Medulla oblongata (tissue), 1 donor: ENCODE results near the gene MGAT5B.

Experiments used
- DNase-seq: peaks from one replicate; pipeline ENCODE4 v3.0.0-alpha.2; 2015; ENCODE audit errors: extremely low spot score

MGAT5B gene

DNA sequence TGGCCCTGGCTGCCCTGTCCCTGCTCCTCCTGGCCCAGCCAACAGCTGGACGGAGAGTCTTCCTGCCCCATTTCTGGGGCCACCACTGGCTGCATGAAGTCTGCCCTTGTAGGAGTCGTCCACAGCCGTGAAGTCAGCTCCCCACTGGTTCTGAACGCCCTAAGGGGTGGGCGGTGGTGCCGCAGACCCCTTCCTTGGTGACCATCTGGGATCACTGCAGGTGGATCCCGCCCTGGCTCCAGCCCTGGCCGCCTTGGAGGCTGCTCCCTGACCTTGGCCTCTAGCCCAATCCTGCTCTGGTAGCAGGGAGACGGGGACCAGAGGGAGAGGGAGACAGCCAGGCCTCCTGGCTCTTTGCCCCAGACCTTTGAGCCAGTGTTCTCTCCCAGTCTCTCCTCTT is 35.4 kb downstream of the MGAT5B start:
- DNase-seq: no peak

DNA sequence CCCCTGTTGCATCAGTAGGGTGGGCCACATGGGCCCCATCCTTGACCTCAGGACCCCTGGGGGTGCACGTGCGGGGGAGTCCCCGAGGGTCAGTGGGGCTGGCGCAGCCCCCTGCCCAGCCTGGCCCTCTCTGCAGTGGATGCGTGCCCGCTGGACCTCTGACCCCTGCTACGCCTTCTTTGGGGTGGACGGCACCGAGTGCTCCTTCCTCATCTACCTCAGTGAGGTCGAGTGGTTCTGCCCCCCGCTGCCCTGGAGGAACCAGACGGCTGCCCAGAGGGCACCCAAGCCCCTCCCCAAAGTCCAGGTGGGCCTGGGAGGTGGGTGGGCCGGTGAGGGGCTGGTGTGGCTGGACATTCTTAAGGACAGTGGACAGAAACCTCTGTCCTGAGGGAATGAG is 35.9 kb downstream of the MGAT5B start:
- no peak for DNase-seq

DNA sequence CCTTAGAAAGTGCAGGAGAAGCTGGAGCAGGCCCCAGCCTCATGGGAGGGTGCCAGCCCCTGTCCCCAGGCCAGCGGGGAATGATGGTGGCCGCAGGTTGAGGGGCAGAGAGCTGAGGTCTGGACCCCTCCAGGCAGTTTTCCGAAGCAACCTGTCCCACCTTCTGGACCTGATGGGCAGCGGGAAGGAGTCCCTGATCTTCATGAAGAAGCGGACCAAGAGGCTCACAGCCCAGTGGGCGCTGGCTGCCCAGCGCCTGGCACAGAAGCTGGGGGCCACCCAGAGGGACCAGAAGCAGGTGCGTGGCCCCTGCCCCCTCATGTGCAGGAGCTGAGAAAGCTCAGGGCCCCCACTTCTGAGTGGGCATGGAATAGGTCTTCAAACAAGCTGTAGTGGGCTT is 36.8 kb downstream of the MGAT5B start:
- DNase-seq: no peak

DNA sequence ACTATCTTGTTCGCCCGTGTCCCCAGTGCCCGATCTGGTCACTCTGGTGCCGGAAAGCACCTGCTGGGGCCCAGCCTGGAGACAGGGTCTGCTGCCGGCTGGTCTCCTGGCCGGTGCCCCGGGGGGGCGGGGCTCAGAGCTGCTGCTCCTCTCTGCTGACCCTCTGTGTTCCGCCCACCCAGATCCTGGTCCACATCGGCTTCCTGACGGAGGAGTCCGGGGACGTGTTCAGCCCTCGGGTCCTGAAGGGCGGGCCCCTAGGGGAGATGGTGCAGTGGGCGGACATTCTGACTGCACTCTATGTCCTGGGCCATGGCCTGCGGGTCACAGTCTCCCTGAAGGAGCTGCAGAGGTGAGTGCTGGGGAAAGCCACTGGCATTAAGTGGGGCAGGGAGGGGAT is 37.6 kb downstream of the MGAT5B start:
- DNase-seq: no peak

DNA sequence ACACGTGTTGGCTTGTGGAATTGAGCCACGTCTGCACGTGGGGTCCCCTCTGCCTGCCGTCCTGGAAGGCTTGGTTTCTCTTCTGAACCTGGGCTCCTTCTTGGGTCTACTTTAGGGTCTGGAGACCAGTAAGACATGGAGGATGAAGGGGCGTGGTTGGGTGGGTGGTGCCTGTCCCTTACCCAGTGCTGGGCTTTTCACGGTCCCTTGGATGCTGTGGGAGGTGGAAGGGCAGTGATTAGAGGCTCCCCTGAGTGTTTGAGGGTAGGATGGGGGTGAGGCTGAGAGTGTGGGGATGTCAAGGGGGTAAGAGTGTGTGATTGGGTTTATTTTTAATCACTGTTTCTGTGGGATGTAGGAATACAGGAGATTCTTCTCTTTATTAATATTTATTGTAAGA is 38.3 kb downstream of the MGAT5B start:
- DNase-seq: no peak

GRCh38 chr17:76907352-76907751 is 39.1 kb downstream of the MGAT5B start:
- DNase-seq: no peak

DNA sequence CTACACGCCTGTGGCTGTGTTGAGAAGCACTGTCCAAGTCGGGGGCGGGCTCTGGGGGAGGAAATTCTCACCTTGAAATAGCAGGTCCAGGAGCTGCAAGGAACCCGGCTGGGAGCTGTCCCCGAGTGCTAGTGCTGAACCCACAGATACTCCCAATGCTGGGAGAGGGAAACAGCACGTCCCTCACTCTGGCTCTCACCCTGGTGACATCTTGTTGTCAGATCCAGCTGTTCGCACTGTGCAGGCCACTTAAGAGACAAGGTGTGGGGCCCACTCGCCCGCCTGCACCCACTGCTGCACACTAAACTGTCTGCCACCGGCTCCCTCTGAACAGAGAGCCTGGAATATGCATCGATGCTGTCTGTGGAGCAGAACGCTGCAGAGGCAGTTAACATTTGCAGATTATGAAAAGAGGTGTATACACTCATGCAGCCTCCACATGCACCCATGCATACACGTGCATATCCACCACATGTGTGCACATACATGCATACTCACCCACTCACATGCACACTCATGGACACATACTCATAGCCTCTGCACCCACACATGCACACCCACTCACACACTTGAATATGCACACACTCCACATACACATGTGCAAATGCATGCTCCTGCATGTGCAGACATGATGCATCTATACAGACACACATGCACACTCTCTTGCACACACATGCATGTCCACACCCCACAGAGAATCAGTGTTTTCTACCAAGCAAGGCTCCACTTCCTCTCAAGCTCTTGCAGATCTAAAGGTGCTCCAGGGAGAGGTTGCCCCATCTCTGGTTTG is 42.0 kb downstream of the MGAT5B start:
- DNase-seq: no peak

DNA sequence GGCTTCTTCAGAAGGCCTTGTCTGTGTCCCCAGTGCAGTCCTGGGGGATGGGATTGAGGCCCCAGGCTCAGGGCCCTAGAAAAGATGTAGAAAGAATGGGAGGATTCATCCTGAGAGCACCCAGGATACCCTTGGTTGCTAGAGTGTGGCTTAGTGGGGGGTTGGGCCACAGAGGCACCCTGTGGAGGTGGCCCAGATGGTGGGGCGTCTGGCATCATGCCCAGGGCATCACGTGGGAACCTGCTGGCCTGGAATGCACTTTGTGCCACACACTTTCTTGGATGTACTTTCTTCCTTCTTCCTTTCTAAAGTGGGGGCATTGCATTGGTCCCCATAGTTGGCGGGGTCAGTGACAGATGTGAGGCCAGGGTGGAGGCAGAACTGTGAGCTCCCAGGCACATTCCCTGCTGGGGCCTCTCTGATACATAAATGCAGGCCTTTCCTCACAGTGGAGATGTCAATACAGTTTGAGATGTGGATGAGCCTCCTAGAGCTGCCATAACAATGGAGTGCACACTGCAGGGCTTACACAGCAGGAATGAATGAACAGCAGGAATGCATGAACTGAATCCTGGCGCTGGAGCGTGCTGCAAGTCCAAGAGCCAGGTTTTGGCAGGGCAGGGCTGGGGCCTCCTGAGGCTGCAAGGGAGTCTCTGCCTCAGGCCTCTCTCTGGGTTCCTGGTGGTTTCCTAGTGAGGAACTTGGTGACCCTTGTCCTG is 43.3 kb downstream of the MGAT5B start:
- DNase-seq: no peak

DNA sequence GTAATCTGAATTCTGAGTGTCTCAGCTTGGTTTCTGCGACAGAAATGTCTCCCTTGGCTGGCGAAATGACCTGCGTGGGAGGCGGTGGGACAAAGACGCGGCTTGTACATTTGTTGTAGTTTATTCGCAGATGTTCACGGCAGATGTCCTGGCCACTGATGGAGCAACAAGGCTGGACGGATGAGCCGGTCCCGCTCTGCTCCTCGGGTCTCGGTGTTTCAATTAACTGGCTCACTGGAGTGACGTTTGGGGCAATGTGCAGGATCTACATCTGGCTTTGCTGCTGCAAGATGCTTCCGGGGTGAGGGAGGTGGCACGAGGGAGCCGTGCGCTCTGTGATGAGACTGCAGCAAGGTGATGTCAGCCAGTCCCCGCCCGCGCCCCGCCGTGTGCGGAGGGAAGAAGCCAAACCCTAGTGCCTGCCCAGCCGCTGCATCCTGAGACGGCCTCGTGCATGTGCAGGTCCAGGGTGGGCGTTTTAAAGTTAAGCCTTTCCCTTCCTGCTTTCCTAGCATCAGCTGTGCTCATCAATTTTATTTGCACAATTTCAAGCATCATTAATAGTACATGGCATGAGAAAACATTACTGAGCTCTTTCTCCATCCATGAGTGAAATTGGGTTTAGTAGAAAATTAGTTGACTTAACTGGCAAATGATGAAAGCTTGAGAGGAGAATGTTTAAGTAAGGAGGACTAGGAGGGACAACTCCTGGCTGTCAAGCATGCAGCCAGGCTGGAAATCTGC is 44.4 kb downstream of the MGAT5B start:
- DNase-seq: no peak

- no peak for DNase-seq
Measured at GRCh38 chr17:76914937-76915336, 46.7 kb downstream of the MGAT5B start.

DNA sequence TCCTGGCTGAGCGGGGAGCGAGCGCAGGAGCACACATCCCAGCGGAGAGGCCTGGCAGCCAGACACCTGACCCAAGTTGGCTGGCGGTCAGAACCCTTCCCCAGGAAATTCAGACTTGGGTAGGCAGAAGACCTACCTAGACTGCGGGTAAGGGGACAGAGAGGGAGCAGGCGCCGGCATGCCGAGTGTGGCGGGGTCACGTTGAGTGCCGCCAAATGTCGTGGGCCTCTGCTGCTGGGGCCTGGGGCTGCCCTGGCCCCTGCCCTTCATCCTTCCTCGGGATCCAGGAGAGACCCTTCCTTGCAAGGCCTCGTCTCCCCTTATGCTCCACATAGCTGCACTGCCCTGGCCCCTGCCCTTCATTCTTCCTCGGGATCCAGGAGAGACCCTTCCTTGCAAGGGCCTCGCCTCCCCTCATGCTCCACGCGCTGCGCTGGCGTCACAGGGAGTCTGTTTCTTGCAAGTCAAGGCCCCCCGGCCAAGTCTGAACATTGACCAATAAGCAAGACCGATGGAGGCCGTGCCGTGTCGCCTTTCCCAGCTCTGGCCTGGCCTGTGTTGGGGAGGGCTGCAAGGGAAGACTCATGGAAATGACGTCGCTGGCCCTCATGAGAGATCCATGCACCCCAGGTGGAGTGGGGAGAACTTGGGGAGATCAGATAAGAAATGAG is 47.8 kb downstream of the MGAT5B start:
- no peak for DNase-seq

DNA sequence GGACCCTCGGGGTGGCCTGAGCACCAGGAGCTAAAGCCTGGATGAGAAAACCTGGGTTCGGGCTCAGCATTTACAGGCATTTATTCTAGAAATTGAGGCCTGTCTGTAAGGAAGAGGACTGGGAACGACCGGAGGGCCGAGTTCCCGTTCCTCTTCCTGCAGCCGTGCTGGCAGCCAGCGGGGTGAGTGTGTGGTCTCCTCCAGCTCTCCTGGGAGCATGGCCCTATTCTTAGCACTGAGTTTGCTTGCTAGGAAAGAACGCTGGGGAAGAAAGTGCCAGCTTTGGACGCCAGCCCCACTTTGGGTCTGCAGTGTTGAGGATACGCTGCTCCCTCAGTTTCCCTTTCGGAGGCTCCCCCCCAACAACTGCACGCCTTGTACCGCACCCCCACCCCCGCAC is 49.6 kb downstream of the MGAT5B start:
- no peak for DNase-seq

DNA sequence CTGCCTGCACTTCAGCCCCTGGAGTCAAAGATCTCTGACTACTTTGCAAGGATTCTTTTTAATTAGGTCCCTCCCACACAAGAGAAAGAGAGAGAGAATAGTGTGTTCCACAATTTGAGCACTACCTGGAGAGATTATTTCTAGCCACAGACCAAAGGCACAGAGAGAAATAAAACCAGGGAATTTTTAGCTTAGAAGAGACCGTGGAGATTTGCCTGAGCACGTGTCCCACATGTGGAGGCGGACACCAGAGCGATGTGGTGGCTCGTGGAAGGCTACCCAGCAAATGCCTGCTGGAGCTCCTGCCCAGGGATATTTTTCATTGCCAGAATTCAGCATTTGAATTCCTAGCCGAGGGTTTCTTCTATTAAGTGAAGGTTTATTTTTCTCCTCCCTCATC is 50.6 kb downstream of the MGAT5B start:
- no peak for DNase-seq

DNA sequence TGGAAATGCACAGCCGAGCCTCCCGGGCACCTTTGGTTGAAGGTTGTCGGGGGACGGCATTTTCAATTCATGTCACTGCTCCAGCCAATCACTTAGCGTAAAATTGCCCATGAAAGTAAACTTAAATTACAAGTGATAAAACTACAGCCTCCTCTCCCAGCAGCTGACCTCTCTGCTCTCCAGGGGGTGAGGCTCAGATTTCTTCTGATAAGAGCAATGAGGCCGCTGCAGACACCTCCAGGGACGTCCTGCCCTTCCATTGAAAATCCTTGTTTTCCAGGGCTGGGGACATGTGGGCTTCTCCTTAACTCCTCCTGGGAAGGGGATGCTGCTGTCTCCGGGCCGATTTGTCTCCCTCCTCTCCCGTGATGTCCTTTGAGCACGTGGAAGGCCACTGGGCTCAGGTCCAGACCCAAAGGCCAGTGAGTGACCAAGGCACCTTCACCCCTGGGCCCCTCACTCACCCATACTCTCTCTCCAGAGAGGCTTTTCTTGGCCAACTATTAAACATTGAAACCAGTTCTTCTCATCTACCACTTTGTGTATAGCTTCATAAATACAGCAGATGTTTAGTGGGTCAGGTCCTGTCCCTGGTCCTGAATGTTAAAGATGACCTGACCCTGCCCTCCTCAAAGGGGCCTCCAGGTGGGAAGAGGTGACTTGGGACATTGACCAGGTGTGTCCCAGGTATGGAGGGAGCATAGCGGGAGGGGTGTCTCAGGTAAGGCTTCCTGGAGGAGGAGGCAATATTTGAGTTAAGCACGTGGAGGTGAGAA is 52.3 kb downstream of the MGAT5B start:
- no peak for DNase-seq

DNA sequence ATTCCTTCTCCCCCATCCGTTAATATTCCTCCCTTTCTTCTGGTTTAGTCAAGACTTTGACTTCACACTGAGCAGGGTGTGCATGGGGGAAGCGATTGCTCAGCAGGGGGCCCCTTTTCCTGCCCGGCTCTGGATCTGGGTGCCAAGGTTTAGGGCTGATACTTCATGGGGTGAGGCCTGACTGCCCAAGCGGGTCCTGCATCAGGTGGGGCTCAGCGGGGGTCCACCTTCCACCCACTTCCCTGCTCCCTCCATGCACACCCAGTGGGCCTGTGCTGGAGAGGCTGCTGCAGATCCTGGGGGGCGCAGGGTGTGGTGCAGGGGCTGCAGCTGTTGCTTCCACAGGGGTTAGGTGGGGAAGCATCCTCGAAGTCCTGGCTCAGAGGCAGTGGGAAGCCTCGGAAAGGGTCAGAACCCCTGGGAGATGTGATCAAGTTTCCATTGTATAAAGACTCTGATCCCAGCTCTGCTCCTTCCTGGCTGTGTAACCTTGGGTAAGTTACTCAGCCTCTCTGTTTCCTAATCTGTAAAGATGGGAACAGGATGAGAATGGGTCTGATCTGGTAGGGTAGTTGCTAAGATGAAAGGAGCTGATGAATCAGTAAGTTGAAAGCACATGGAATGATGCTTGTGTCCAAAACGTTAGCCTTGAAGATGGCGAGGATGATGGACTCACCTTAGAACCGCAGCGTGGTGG is 53.3 kb downstream of the MGAT5B start:
- no peak for DNase-seq

DNA sequence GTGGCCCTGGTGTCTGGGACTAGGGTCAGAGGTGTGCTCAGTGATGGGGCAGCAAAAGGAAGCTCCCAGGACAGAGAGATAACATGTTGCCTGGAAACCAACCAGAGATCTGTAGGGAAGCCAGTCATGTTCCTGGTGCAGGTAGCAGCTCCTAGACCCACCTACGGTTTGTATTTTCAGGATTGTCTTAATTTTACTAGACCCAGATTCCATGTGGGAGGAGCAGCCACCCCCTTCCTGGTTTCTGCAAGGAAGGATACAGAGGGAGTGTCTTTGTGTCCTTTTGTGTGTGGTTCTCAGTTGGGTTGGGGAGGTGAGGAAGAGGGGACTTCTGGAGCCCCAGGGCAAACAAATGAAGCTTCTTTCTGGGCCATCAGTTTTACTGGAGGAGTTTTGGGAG is 53.9 kb downstream of the MGAT5B start:
- no peak for DNase-seq

GRCh38 chr17:76922967-76923366 is 54.8 kb downstream of the MGAT5B start:
- no peak for DNase-seq

DNA sequence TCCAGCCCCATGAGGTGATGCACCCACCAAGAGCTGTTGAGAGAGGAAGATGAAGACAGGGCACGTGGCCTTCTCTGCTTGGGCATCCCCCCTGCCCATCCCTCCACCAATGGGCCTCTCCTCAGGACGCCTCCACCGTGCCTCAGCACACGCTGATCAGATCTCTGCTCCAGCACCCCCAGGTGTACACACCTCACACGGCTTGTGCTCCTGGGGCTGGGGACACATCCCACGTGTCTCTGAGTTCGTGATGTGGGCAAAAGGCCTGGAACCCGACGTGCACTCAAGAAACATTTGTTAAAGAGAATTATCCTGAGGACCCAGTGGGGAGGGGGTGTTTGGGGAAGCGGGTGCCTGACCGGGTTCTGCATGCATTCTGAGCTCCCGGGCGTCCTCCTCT is 55.3 kb downstream of the MGAT5B start:
- no peak for DNase-seq

- DNase-seq: no peak
Measured at GRCh38 chr17:76924345-76925342, 56.4 kb downstream of the MGAT5B start.
